ENCODE measurements around the gene STOML2.
A peak's percentile ranks its signal among the peaks of the same experiment; 100 is the strongest.

- peak; percentile 77 for TF ChIP-seq CTCF (IDR thresholded peaks at IDR 0.05)
- TF ChIP-seq ZFX (IDR thresholded peaks at IDR 0.05; ENCODE audit: borderline replicate concordance), result no peak
These were observed 51.6 kb downstream of the STOML2 start for GRCh38 chr9:35051069-35051967.

Data from 22Rv1 (cell line).